Sigmoid colon (tissue), 7 donors: ENCODE data around the gene HES3. TPM values are rescaled to one million over a fixed set of nuclear protein-coding genes. Genes with fewer than 3 reads are reported as not detected.

ENCODE experiments used
- DNase-seq: peaks from one replicate; pipeline ENCODE4 v3.0.0-alpha.2; 2019
- H3K27ac ChIP-seq, 4 donors: fragments of 200-600 bp; sonication (generic); one replicate each; pipeline ENCODE4 v1.5.1; 2016 to 2019; ENCODE audit warnings: mild to moderate bottlenecking in 1 of 4
- H3K27me3 ChIP-seq, 3 donors: fragments of 200-600 bp; sonication (generic); one replicate each; pipeline ENCODE4 v1.5.1; 2019; ENCODE audit warnings: mild to moderate bottlenecking in 1 of 3
- H3K36me3 ChIP-seq, 4 donors: fragments of 200-600 bp; sonication (generic); one replicate each; pipeline ENCODE4 v1.5.1; 2016 to 2019
- H3K4me1 ChIP-seq, 4 donors: fragments of 200-600 bp; sonication (generic); one replicate each; pipeline ENCODE4 v1.5.1; 2017 to 2019
- H3K4me3 ChIP-seq, 4 donors: fragments of 200-600 bp; sonication (generic); one replicate each; pipeline ENCODE4 v1.5.1; 2017 to 2019; ENCODE audit warnings: mild to moderate bottlenecking in 2 of 4, moderate library complexity in 1 of 4
- H3K9me3 ChIP-seq, 4 donors: fragments of 200-600 bp in 3 of 4; sonication (generic) in 3 of 4; one replicate each; pipeline versions ENCODE4 v1.5.1 to v1.6.1; 2013 to 2019
- EP300 ChIP-seq, 4 donors: sonication (generic); formaldehyde crosslinking; IDR thresholded peaks; one replicate each; pipeline ENCODE4 v1.6.1; 2017; ENCODE audit warnings: antibody characterized with exemption in 4 of 4
- POLR2A ChIP-seq, 2 donors: fragments of 450-650 bp; IDR thresholded peaks; one replicate each; pipeline ENCODE4 v1.6.1; 2016; ENCODE audit warnings: antibody characterized with exemption in 2 of 2, mild to moderate bottlenecking in 2 of 2, moderate library complexity in 2 of 2
- POLR2AphosphoS5 ChIP-seq, 4 donors: sonication (generic); formaldehyde crosslinking; IDR thresholded peaks; one replicate each; pipeline ENCODE4 v1.6.1; 2017; ENCODE audit warnings: antibody characterized with exemption in 4 of 4
- WGBS, 2 donors: extraction: QIAGEN DNeasy Blood & Tissue Kit; methylation state at CpG; one replicate each; pipeline ENCODE4 v1.1.7; 2013; 5-methylcytosine and 5-hydroxymethylcytosine counted together
- intact Hi-C: fragments of 100-400 bp; cut with DNase I; formaldehyde crosslinking; loops from one replicate; pipeline ENCODE4 v1.15.1; 2023
- polyA plus RNA-seq, 3 donors: library from polyadenylated mRNA; stranded (reverse); fragments of 200-250 nt; gene quantifications; one replicate each; pipeline ENCODE4 v1.2.3, GENCODE V29; 2013
- total RNA-seq, 4 donors: library from RNA; depleted of rRNA; stranded (reverse); fragments of >200 nt; gene quantifications; one replicate each; pipeline ENCODE4 v1.1.0, GENCODE V29; 2016
- TF ChIP-seq, protein P1 (sequence below), 4 experiments: fragments of 450-650 bp in 3 of 4; fragments of 200-600 bp in 1 of 4; IDR thresholded peaks; one replicate each; pipeline ENCODE4 v1.5.1; 2016 to 2019; ENCODE audit warnings: antibody characterized with exemption in 4 of 4, mild to moderate bottlenecking in 3 of 4, moderate library complexity in 2 of 4
- donor health status: healthy with polysubstance abuse.
- donor health status: Bipolar disorder and iron deficiency.
- donor health status: healthy.

Gene HES3
- total and polyA plus RNA-seq, 7 donors: not detected

DNA sequence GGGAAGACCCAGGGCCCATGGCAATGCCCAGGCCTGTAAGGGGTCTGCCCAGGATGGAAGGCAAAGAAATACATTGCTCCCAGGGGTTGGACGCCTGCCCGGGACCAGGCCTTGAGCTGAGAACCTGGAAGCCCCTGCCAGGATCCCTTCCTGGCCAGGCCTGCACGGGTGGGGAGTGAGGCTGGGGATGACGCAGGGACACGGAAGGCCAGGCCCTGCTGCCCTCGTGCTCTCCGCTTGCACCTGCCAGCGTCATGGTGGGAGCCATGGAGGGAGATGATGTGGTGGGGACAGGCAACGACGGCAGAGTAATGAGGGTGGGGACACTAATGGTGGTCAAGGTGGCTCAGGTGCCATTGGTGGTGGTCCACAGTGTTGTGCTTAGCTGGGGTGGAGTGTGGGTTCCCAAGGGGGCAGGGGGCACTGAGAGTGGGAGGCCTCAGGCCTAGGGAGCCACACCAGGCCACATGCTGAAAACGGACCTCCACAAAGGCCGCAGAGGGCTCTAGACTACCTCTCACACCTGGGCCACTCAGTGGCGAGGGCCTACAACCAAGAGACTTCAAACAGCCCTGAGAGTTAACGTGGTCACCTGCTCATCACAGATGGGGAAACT lies 4.3 kb downstream of the HES3 start:
- H3K27ac ChIP-seq: no peak overlapping the region
- no peaks in the 10 kb centered on the region for H3K9me3 ChIP-seq
- TF ChIP-seq POLR2A (IDR thresholded peaks at IDR 0.05): no peak
- TF ChIP-seq POLR2AphosphoS5 (IDR thresholded peaks at IDR 0.05): no peak
- TF ChIP-seq EP300 (IDR thresholded peaks at IDR 0.05): no peak
- TF ChIP-seq, protein P1, sequence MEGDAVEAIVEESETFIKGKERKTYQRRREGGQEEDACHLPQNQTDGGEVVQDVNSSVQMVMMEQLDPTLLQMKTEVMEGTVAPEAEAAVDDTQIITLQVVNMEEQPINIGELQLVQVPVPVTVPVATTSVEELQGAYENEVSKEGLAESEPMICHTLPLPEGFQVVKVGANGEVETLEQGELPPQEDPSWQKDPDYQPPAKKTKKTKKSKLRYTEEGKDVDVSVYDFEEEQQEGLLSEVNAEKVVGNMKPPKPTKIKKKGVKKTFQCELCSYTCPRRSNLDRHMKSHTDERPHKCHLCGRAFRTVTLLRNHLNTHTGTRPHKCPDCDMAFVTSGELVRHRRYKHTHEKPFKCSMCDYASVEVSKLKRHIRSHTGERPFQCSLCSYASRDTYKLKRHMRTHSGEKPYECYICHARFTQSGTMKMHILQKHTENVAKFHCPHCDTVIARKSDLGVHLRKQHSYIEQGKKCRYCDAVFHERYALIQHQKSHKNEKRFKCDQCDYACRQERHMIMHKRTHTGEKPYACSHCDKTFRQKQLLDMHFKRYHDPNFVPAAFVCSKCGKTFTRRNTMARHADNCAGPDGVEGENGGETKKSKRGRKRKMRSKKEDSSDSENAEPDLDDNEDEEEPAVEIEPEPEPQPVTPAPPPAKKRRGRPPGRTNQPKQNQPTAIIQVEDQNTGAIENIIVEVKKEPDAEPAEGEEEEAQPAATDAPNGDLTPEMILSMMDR (IDR thresholded peaks at IDR 0.05): no peak
- 83 to 87% methylated on average over 14 of the region's 14 CpGs for WGBS, 2 donors
- intact Hi-C loops: loop anchor here (5.0 to 10.0 kb wide), 2 partner anchors 154 to 733 kb away; no protein-coding TSS in a partner anchor
- H3K36me3 ChIP-seq: peaks cover 0 to 1% (median 0%) of the 10 kb centered on the region in 4 donors
- peaks cover 26 to 93% (median 82%) of the 10 kb centered on the region in 3 donors for H3K27me3 ChIP-seq
- DNase-seq: no peak
- peaks cover 2 to 30% (median 21%) of the 10 kb centered on the region in 4 donors for H3K4me1 ChIP-seq
- no peak overlapping the region for H3K4me3 ChIP-seq

DNA sequence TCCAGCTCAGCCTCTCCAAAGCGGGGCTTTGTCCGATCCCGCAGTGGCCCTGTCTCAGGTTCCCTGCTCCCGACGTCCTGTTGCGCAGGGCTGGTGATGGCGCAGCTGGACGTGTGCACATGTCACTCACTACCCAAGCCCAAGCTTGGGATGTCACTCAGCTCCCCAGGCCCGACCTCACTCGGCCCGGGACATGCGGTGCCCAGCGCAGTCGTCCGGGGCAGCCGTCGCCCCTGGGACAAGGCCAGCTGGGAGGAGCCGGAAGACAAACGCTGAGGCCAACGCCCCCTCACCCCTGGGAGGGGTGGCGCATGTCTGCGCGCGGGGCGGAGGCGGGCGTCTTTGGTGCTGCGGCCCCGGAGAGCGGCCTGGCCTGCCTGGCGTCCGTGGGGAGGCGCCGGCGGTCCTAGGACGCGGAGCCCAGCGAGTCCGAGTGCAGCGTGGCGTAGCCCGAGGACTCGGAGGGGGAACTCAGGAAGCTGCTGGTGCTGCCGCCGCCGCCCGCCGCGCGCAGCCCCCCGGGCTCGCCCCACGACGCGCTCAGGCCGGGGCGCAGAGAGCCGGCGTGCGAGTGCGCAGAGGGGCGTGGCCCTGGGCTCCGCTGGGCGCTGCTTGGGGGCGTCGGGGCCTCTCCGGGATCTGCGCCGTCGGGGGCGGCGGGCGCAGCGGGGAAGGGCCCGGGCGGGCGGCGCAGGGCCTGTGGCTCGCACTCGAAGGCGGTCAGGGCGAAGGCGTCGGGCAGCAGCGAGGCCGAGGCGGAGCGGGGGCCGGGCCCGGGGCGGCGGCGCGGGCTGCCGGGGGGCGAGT lies 5.2 kb downstream of the HES3 start:
- H3K27me3 ChIP-seq: peaks cover 20 to 86% (median 73%) of the 10 kb centered on the region in 3 donors
- 2 to 7% methylated on average over 96 of the region's 96 CpGs for WGBS, 2 donors
- no peak for DNase-seq

DNA sequence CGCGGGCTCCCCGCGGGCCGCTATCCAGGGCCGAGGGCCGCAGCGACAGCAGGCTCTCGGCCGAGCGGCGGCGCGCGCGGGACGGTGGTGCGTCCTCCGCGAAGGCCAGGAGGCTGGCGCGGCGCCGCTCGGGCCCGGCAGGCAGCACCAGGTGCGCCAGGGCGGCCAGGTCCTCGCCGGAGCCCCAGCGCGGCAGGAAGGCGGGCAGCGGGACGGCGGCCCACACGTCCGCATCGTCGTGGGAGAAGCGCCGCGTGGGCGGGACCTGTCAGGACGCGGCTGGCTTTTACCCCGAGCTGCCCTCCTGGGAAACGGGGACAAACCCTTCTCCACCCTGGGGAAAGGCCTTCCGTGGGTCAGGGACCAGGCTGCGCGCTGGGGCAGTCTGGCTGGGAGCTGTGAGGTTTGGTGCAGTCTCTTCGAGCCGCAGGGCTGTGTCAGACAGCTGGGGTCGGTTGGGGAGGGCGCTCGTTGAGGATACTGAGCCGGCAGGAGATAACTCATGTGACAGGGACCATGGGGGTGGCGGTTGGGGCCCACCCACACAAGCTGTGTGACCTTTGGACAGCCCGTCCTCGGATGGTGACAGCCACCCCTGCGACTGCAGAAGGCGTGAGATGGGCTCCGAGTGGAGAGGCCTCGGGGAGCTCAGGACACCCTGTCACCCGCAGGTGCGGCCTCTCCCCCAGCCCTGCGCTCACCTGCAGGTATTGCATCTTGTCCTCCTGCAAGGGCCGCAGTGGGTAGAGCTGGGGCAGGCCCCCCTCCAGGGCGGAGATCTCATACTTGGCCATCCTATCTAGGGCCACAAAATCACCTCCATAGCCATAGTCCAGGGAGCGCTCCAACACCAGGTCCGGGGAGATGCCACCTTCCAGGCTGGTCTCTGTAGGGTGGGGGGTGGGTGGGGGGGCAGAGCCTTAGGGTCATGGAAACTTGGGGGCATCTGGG lies 6.0 kb downstream of the HES3 start:
- TF ChIP-seq, protein P1 (IDR thresholded peaks at IDR 0.05): no peak
- TF ChIP-seq EP300 (IDR thresholded peaks at IDR 0.05) (no peak), POLR2AphosphoS5 (IDR thresholded peaks at IDR 0.05) (no peak), POLR2A (IDR thresholded peaks at IDR 0.05) (no peak)
- H3K9me3 ChIP-seq: no peaks in the 10 kb centered on the region
- peaks cover 2 to 26% (median 21%) of the 10 kb centered on the region in 4 donors for H3K4me1 ChIP-seq
- H3K27ac ChIP-seq: no peak overlapping the region
- intact Hi-C loops: loop anchor here (5.0 to 10.0 kb wide), 2 partner anchors 152 to 735 kb away; no protein-coding TSS in a partner anchor
- H3K4me3 ChIP-seq: no peak overlapping the region
- 7 to 17% methylated on average over 71 of the region's 71 CpGs for WGBS, 2 donors
- peaks cover 0 to 4% (median 0%) of the 10 kb centered on the region in 4 donors for H3K36me3 ChIP-seq
- H3K27me3 ChIP-seq: peaks cover 20 to 77% (median 64%) of the 10 kb centered on the region in 3 donors
- DNase-seq: no peak

More for the DNA sequence above, 5.2 kb downstream of the HES3 start:
- intact Hi-C loops: loop anchor here (5.0 to 10.0 kb wide), 2 partner anchors 153 to 734 kb away; no protein-coding TSS in a partner anchor
- H3K4me3 ChIP-seq: peak overlapping the region in 2 of 4 donors; percentile 8 to 24
- H3K36me3 ChIP-seq: peaks cover 0 to 4% (median 0%) of the 10 kb centered on the region in 4 donors
- TF ChIP-seq POLR2A (IDR thresholded peaks at IDR 0.05): no peak
- TF ChIP-seq EP300 (IDR thresholded peaks at IDR 0.05): no peak
- TF ChIP-seq, protein P1 (IDR thresholded peaks at IDR 0.05): no peak
- no peak for TF ChIP-seq POLR2AphosphoS5 (IDR thresholded peaks at IDR 0.05)
- peaks cover 2 to 30% (median 21%) of the 10 kb centered on the region in 4 donors for H3K4me1 ChIP-seq
- no peaks in the 10 kb centered on the region for H3K9me3 ChIP-seq
- H3K27ac ChIP-seq: no peak overlapping the region

DNA sequence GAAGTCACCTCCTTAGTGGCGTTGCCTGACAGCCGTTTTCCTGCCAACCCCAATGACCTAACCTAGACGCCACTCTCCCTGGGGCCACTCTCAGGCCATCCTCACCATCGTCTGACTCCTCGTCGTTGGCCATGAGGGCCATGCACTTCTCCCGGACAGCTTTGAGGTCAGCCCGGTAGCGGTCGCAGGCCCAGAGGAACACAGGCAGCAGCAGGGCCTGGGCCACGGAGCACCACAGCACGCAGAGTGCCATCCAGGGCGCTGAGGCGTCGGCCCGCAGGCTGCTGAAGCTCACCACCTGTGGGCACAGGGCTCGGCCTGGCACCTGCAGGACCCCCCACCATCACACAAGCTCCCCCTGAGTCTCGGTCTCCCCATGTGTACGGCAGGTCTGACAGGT lies 7.3 kb downstream of the HES3 start:
- intact Hi-C loops: no loop called here
- 90 to 93% methylated on average over 19 of the region's 19 CpGs for WGBS, 2 donors
- no peak for TF ChIP-seq POLR2AphosphoS5 (IDR thresholded peaks at IDR 0.05)
- TF ChIP-seq, protein P1 (IDR thresholded peaks at IDR 0.05): no peak
- no peak for TF ChIP-seq POLR2A (IDR thresholded peaks at IDR 0.05)
- no peak for TF ChIP-seq EP300 (IDR thresholded peaks at IDR 0.05)
- Histone ChIP-seq H3K27ac (no peak overlapping the region), H3K27me3 (peaks cover 8 to 65% (median 52%) of the 10 kb centered on the region in 3 donors), H3K36me3 (peaks cover 0 to 4% (median 0%) of the 10 kb centered on the region in 4 donors), H3K4me3 (no peak overlapping the region), H3K4me1 (peaks cover 2 to 15% (median 11%) of the 10 kb centered on the region in 4 donors), H3K9me3 (no peaks in the 10 kb centered on the region)
- DNase-seq: no peak
